GM12872 (cell line): ENCODE data around the gene TAPBPL.

Experiments used
- TF ChIP-seq, protein P1 (sequence below): IDR thresholded peaks from 3 replicates; pipeline ENCODE4 v1.5.1; 2011; ENCODE audit warnings: low read depth, mild to moderate bottlenecking, low read length, moderate library complexity; ENCODE audit not compliant: insufficient read depth

The TAPBPL gene

DNA sequence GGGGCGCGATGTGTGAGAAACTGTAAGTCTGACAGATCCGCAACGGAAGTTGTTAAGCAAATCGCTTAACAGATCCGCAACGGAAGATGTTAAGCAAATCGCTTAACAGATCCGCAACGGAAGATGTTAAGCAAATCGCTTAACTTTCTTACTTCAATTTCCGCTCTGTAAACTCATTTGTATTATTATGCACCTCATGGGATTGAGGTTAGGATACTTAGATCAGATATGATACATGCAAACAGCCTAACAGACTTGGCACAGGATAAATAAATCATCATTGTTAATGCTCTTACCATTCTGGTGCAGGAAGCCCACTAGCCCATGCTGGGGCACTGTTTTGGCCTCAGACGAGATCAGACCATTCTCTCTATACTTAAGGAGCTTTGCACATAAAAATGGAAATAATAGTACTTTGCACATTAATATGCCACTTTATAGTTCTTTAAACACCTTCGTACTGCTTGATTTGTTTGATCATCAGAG is 42.5 kb downstream of the TAPBPL start:
- TF ChIP-seq, protein P1, sequence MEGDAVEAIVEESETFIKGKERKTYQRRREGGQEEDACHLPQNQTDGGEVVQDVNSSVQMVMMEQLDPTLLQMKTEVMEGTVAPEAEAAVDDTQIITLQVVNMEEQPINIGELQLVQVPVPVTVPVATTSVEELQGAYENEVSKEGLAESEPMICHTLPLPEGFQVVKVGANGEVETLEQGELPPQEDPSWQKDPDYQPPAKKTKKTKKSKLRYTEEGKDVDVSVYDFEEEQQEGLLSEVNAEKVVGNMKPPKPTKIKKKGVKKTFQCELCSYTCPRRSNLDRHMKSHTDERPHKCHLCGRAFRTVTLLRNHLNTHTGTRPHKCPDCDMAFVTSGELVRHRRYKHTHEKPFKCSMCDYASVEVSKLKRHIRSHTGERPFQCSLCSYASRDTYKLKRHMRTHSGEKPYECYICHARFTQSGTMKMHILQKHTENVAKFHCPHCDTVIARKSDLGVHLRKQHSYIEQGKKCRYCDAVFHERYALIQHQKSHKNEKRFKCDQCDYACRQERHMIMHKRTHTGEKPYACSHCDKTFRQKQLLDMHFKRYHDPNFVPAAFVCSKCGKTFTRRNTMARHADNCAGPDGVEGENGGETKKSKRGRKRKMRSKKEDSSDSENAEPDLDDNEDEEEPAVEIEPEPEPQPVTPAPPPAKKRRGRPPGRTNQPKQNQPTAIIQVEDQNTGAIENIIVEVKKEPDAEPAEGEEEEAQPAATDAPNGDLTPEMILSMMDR: peak; percentile 33; the same call in 2 of the 3 replicates

DNA sequence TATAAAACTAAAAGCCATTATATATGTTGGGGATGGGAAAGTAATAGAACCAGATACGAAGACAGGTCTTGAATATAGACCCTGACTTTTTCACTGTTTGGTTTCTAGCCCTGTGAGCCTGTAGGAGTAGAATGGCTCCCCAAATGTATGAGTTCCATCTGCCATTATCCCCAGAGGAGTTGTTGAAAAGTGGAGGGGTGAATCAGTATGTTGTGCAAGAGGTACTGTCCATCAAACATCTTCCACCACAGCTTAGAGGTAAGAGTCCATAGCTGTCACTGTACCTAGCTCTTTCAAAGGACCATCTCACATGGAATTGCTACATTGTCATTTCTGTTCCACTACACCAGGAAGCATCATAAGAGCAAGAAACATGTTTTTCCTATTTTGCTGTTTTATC is 43.1 kb downstream of the TAPBPL start:
- TF ChIP-seq, protein P1: no peak

DNA sequence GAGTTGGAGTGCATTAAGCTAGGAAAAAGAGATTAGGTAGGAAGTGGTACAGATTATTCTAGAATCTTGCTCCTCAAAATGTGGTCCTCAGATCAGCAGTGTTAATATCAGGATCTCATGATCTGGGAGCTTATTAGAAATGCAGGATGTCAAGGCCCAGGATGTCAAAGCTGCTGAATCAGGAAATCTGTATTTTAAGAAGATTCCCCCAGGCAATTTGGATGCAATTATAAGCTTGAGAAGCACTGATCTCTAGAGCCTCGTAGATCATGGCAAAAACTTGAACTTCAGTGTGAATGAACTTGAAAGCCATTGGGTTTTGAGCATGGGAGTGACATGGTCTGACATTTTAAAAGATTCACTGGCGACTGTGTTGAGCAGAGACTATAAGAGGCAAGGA is 48.6 kb downstream of the TAPBPL start:
- TF ChIP-seq, protein P1: no peak

DNA sequence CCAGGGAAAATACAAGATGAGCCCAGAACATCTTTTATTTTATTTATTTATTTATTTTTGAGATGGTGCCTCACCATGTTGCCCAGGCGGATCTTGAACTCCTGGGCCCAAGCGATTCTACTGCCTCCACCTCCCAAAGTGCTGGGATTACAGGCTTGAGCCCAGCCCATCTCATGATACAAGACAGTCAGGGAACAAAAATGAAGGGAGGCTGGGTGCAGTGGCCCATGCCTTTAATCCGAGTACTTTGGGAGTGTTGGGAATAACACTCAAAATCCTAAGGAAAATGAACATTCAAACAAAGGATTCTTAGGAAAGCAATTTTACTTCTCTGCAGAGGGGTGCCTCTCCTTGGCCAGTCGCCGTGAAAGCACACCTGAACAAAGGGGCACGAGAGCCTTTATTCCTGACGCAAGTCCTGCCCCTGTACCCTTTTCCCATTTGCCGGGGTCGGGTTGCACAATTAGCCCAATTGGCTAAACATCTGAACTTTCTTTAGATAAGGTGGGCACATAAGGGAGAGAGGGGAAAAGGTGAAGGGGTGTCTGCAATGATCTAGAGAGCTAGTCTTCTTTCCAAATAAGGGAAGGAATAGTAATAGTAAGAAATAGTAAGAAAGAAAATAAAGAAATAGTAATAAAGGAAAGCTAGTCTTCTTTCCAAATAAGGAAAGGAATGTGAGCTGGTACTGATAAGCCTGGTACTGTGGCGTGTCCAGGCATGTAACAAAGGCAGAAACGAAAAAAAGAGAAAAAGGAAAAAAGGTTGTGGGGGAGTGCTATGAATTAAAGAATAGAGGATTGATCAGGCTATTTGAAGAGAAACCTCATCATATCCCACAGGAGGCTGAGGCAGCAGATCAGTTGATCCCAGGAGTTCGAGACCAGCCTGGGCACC is 55.5 kb downstream of the TAPBPL start:
- TF ChIP-seq, protein P1: no peak

DNA sequence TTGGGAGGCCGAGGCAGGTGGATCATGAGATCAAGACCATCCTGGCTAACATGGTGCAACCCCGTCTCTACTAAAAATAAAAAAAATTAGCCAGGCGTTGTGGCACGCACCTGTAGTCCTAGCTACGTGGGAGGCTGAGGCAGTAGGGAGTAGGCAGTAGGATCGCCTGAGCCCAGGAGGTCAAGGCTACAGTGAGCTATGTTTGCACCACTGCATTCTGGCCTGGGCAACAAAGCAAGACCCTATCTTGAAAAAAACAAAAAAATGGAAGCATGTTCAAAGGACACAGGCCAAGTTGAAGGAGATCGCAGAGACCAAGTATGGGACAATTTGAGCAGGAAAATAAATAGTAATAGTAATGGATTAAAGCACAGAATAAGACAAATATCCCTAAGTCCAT is 56.2 kb downstream of the TAPBPL start:
- TF ChIP-seq, protein P1: no peak
